PC-9 (cell line): ENCODE results near the gene MOK. TPM values are rescaled to one million over a fixed set of nuclear protein-coding genes. Genes with fewer than 3 reads are reported as not detected.

Experiments
- BruUV-seq: library from RNA; stranded (reverse); fragments of 400-500 nt; replicated peaks from 2 replicates; lab custom pipeline; 2021; lab: Mats Ljungman, UMichigan
- CTCF ChIA-PET: fragments of 300-600 bp; sonication (Branson Sonifier 250); formaldehyde crosslinking; loops from one replicate; lab custom pipeline; 2022; ENCODE audit warnings: antibody characterized with exemption; lab: Charles Lee
- POLR2A ChIA-PET: fragments of 300-600 bp; sonication (Branson Sonifier 250); formaldehyde crosslinking; loops from one replicate; lab custom pipeline; 2022; ENCODE audit warnings: antibody characterized with exemption; ENCODE audit not compliant: unreplicated experiment; lab: Charles Lee
- DNase-seq, 2 experiments: peaks; one replicate each; pipeline versions ENCODE4 v3.0.0 to v3.0.0-alpha.2; 2015 to 2022; ENCODE audit warnings: mixed read lengths in 1 of 2
- H2AFZ ChIP-seq: fragments of 200-600 bp; sonication (generic); 2 replicates; pipeline ENCODE4 v1.8.1; 2017; ENCODE audit warnings: antibody characterized with exemption
- H3F3A ChIP-seq: fragments of 200-600 bp; sonication (generic); 2 replicates; pipeline ENCODE4 v1.8.1; 2017; ENCODE audit warnings: antibody characterized with exemption, mild to moderate bottlenecking, low read depth; ENCODE audit not compliant: insufficient read depth
- H3K27ac ChIP-seq: fragments of 200-600 bp; sonication (generic); 2 replicates; pipeline ENCODE4 v1.6.1; 2016; ENCODE audit warnings: mixed run types
- H3K27me3 ChIP-seq: fragments of 200-600 bp; sonication (generic); 2 replicates; pipeline ENCODE4 v1.6.1; 2016; ENCODE audit warnings: low read depth, mixed run types; ENCODE audit not compliant: insufficient read depth
- H3K36me3 ChIP-seq: fragments of 200-600 bp; sonication (generic); 2 replicates; pipeline ENCODE4 v1.6.1; 2016; ENCODE audit warnings: low read depth, mixed run types
- H3K4me1 ChIP-seq: fragments of 200-600 bp; sonication (generic); replicated peaks from 2 replicates; pipeline ENCODE4 v1.6.1; 2016; ENCODE audit warnings: mixed run types; ENCODE audit not compliant: insufficient read depth
- H3K4me2 ChIP-seq: fragments of 200-600 bp; sonication (generic); 2 replicates; pipeline ENCODE4 v1.6.1; 2017; ENCODE audit warnings: mixed run types
- H3K4me3 ChIP-seq: fragments of 200-600 bp; sonication (generic); 2 replicates; pipeline ENCODE4 v1.6.1; 2016; ENCODE audit warnings: mixed run types
- H3K79me2 ChIP-seq: fragments of 200-600 bp; sonication (generic); 2 replicates; pipeline ENCODE4 v1.6.1; 2017; ENCODE audit warnings: low read depth, mixed run types
- H3K9me2 ChIP-seq: fragments of 200-600 bp; sonication (generic); 2 replicates; pipeline ENCODE4 v1.8.1; 2017; ENCODE audit warnings: mild to moderate bottlenecking; ENCODE audit not compliant: insufficient read depth
- H3K9me3 ChIP-seq: fragments of 200-600 bp; sonication (generic); 2 replicates; pipeline ENCODE4 v1.8.1; 2016; ENCODE audit warnings: low read depth; ENCODE audit not compliant: insufficient read depth
- H4K20me1 ChIP-seq: fragments of 200-600 bp; sonication (generic); 2 replicates; pipeline ENCODE4 v1.8.1; 2017; ENCODE audit not compliant: insufficient read depth
- EZH2 ChIP-seq: fragments of 200-600 bp; sonication (generic); IDR thresholded peaks from 2 replicates; pipeline ENCODE4 v1.8.0; 2017; ENCODE audit warnings: antibody characterized with exemption, low read depth
- intact Hi-C: fragments of 100-400 bp; cut with micrococcal nuclease; formaldehyde crosslinking; loops from one replicate; pipeline ENCODE4 v1.10.0; 2022; ENCODE audit not compliant: unreplicated experiment
- total RNA-seq: library from RNA; stranded (reverse); gene quantifications from 2 replicates; pipeline ENCODE4 v1.2.3, GENCODE V29; 2021
- TF ChIP-seq, protein P1 (sequence below): fragments of 200-600 bp; sonication (generic); conservative IDR thresholded peaks from 2 replicates; pipeline ENCODE4 v1.6.1; 2017; ENCODE audit warnings: mixed run types, antibody characterized with exemption, mild to moderate bottlenecking, moderate library complexity

Gene MOK
- total RNA-seq, 1 experiment from 2014 or later, result 74.3 TPM

DNA sequence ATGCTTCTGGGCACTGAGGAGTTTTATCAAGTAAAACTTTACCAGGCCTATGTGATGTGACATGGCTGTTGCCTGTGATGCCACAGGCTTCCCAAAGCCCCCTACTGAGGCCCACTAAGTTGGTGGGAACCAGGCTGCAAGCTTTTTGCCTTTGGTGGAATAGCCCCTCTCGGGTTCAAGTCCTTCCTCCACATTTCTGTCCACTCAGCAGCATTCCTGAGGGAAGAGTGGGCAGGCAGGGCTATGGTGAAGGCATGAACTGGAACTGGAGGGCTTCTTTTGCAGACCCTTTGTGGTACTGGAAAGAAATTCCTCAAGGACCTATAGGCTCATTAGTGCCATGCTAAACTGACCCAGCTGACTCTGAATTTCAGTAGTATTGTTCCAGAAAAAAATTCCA is 116.8 kb downstream of the MOK start:
- H4K20me1 ChIP-seq, result no peaks in the 10 kb centered on the region
- ChIA-PET POLR2A (interaction anchor here (0.6 to 1.0 kb wide), 2 partner anchors 216 to 970 kb away, joined by 3 to 5 read pairs; no protein-coding TSS in a partner anchor), CTCF (interaction anchor here (0.6 to 0.9 kb wide), 3 partner anchors 27 to 91 kb away, joined by 3 to 9 read pairs (median 4); no protein-coding TSS in a partner anchor)
- peaks cover 96% of the 10 kb centered on the region for H3K79me2 ChIP-seq
- no peaks in the 10 kb centered on the region for H3K27me3 ChIP-seq
- DNase-seq, result no peak
- peak overlapping the region; percentile 31; the same call in 1 of the 2 replicates for H3K4me3 ChIP-seq
- H3K9me2 ChIP-seq, result no peaks in the 10 kb centered on the region
- H2AFZ ChIP-seq, result no peak overlapping the region
- peaks cover 6% of the 10 kb centered on the region; the same call in 1 of the 2 replicates for H3K36me3 ChIP-seq
- peaks cover 57% of the 10 kb centered on the region for H3K4me1 ChIP-seq
- BruUV-seq, result no TSS peak
- intact Hi-C loops, result no loop called here
- peak overlapping the region; percentile 69 for H3K4me2 ChIP-seq
- peak overlapping the region; percentile 90 for H3K27ac ChIP-seq
- peaks cover 71% of the 10 kb centered on the region for H3F3A ChIP-seq
- TF ChIP-seq, protein P1, sequence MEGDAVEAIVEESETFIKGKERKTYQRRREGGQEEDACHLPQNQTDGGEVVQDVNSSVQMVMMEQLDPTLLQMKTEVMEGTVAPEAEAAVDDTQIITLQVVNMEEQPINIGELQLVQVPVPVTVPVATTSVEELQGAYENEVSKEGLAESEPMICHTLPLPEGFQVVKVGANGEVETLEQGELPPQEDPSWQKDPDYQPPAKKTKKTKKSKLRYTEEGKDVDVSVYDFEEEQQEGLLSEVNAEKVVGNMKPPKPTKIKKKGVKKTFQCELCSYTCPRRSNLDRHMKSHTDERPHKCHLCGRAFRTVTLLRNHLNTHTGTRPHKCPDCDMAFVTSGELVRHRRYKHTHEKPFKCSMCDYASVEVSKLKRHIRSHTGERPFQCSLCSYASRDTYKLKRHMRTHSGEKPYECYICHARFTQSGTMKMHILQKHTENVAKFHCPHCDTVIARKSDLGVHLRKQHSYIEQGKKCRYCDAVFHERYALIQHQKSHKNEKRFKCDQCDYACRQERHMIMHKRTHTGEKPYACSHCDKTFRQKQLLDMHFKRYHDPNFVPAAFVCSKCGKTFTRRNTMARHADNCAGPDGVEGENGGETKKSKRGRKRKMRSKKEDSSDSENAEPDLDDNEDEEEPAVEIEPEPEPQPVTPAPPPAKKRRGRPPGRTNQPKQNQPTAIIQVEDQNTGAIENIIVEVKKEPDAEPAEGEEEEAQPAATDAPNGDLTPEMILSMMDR, result no peak
- no peak for TF ChIP-seq EZH2
- no peaks in the 10 kb centered on the region for H3K9me3 ChIP-seq

DNA sequence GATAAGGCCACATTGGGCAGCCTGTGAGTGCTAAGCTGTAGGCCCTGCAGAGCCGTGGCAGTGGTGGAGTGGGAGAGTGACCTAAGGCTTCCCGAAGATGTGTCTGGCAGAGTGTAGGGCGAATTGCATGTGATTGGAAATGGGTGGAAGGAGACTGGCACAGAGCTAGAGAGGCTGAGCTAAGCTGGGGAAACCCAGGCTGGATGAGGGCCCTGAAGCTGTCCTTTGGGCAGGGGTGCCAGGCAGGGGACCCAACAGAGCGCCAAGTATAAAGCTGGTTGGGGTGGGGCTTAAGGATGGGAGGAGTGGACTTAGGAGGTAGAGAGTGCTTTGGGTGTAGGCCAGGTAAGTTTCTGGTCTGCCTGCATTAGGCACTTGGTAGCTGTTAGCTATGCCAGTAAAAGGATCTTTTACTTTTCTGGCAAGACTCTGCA is 117.4 kb downstream of the MOK start:
- H3K36me3 ChIP-seq, result peaks cover 6% of the 10 kb centered on the region; the same call in 1 of the 2 replicates

DNA sequence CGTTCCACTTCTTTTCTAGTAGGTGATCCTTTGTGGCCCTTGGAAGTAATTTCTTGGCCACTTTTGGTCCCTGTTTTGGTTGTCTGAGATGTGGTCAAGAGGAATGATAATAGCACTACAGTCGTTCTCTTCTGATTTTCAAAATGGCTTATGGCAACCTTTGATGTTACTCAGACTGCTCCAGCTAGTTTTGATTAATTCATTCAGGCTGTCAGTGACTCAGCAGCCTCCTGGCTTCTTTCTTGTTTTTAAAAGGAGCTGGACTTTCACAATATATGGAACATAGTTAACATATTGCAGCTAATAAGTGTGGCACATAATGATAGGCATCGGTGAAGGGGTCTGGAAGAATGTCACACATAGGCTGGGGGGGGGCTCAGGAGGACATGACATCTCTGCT is 117.9 kb downstream of the MOK start:
- TF ChIP-seq, protein P1, result no peak
- TF ChIP-seq EZH2, result no peak
- ChIA-PET CTCF (interaction anchor here (0.5 to 1.0 kb wide), 7 partner anchors 16 to 379 kb away, joined by 4 to 12 read pairs (median 9); no protein-coding TSS in a partner anchor), POLR2A (interaction anchor here (0.6 to 1.2 kb wide), 10 partner anchors 16 to 923 kb away, joined by 3 to 42 read pairs (median 8); no protein-coding TSS in a partner anchor)
- Histone ChIP-seq H3K4me3 (peak overlapping the region; percentile 31; the same call in 1 of the 2 replicates), H3K9me3 (no peaks in the 10 kb centered on the region), H4K20me1 (no peaks in the 10 kb centered on the region), H3K36me3 (peaks cover 6% of the 10 kb centered on the region; the same call in 1 of the 2 replicates), H3F3A (peaks cover 63% of the 10 kb centered on the region), H3K4me1 (peaks cover 61% of the 10 kb centered on the region), H3K27me3 (no peaks in the 10 kb centered on the region), H3K9me2 (no peaks in the 10 kb centered on the region), H2AFZ (peak overlapping the region; percentile 68), H3K27ac (peak overlapping the region; percentile 90), H3K79me2 (peaks cover 96% of the 10 kb centered on the region), H3K4me2 (peak overlapping the region; percentile 69)
- intact Hi-C loops, result loop anchor here (1.0 to 2.0 kb wide), 4 partner anchors 47 to 222 kb away; partner anchors contain the start of gene DYNC1H1
- no TSS peak for BruUV-seq
- DNase-seq, result peak; percentile 56 to 98

More for the DNA sequence above, 117.4 kb downstream of the MOK start:
- Histone ChIP-seq H3K4me3 (peak overlapping the region; percentile 31; the same call in 1 of the 2 replicates), H4K20me1 (no peaks in the 10 kb centered on the region), H3K27me3 (no peaks in the 10 kb centered on the region), H3K9me3 (no peaks in the 10 kb centered on the region), H2AFZ (no peak overlapping the region), H3K79me2 (peaks cover 97% of the 10 kb centered on the region), H3K9me2 (no peaks in the 10 kb centered on the region), H3K4me1 (peaks cover 57% of the 10 kb centered on the region), H3K27ac (peak overlapping the region; percentile 90), H3K4me2 (peak overlapping the region; percentile 69), H3F3A (peaks cover 68% of the 10 kb centered on the region)
- no TSS peak for BruUV-seq
- TF ChIP-seq EZH2, result no peak
- TF ChIP-seq, protein P1, result no peak
- POLR2A ChIA-PET, result interaction anchor here (0.6 to 1.2 kb wide), 10 partner anchors 10 to 971 kb away, joined by 3 to 42 read pairs (median 6); no protein-coding TSS in a partner anchor
- peak; percentile 61 to 77 for DNase-seq
- intact Hi-C loops, result loop anchor here (1.0 to 2.0 kb wide), 4 partner anchors 47 to 223 kb away; partner anchors contain the start of gene DYNC1H1
- CTCF ChIA-PET, result interaction anchor here (0.5 to 1.0 kb wide), 7 partner anchors 16 to 222 kb away, joined by 3 to 12 read pairs (median 5); no protein-coding TSS in a partner anchor
